Muscle layer of duodenum (tissue), 2 donors: ENCODE measurements around the gene DPYSL5.

Source experiments
- H3K27ac ChIP-seq: one replicate; pipeline ENCODE4 v1.7.0; 2013; ENCODE audit warnings: mild to moderate bottlenecking, low read length
- H3K27me3 ChIP-seq: one replicate; pipeline ENCODE4 v1.7.0; 2013; ENCODE audit warnings: low read depth, mild to moderate bottlenecking, control low read depth, low read length
- H3K36me3 ChIP-seq, 2 donors: one replicate each; pipeline ENCODE4 v1.7.0; 2013; ENCODE audit warnings: low read length in 2 of 2, control low read depth in 1 of 2, mild to moderate bottlenecking in 1 of 2; ENCODE audit not compliant: insufficient read depth in 2 of 2, control insufficient read depth in 1 of 2
- H3K4me1 ChIP-seq, 2 donors: one replicate each; pipeline ENCODE4 v1.7.0; 2013; ENCODE audit warnings: low read length in 2 of 2, mild to moderate bottlenecking in 2 of 2, control low read depth in 1 of 2, moderate library complexity in 1 of 2; ENCODE audit not compliant: insufficient read depth in 2 of 2, control insufficient read depth in 1 of 2
- H3K4me3 ChIP-seq, 2 donors: one replicate each; pipeline ENCODE4 v1.7.0; 2013; ENCODE audit warnings: low read length in 2 of 2, low read depth in 1 of 2, mild to moderate bottlenecking in 1 of 2
- H3K9me3 ChIP-seq, 2 donors: one replicate each; pipeline ENCODE4 v1.7.0; 2013; ENCODE audit warnings: low read length in 2 of 2, control low read depth in 1 of 2, mild to moderate bottlenecking in 1 of 2; ENCODE audit not compliant: control insufficient read depth in 1 of 2
- donor health status: healthy.

The DPYSL5 gene

DNA sequence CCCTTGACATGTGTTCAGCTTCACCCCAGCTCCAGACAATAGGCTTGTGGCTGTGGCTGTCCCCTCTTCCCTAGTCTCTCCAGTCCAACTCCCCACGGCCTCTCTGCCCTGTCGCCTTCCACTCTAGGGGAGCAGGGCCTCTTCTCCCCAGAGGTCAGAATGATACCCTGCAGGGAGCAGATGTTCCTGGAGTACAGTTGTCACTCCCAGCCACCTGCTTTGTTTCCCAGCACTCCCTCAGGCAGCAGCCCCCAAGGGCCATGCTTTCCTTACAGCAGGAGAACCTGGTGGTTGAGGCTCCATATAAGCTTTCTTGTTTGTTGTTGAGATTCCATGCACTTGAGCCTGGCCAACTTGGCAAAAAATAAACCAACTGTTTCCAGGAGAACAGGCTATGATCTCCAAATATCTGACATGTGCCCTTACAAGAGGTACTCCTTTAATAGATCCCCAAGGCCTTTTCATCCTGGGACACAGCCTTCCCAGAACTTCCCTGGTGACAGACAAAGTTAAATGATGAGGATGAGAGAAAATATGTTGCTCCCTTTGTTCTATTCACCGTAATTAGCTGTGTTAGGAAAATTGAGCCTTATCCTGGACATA, 45.1 kb downstream of the DPYSL5 start:
- Histone ChIP-seq H3K27ac (no peak overlapping the region), H3K27me3 (no peaks in the 10 kb centered on the region), H3K4me3 (no peak overlapping the region), H3K36me3 (no peaks in the 10 kb centered on the region), H3K4me1 (no peaks in the 10 kb centered on the region), H3K9me3 (no peaks in the 10 kb centered on the region)

DNA sequence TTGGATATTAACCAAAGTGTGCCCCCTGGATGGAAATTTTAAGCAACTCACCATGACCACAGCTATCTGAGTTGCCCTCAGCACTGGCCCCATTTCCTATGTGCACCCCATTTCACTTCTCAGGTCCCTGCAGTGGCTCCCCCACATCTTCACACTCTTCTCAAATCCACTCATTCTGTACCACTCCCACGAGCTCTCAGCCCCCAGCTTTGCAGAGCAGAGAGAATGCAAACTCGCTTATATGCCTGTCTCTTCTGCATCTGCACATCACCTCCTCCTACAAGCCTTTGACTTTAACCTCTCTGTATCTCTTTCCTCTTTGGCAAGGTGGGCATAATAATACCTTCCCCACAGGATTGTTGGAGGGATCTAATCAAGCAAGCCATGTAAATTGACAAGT, 46.2 kb downstream of the DPYSL5 start:
- Histone ChIP-seq H3K27ac (no peak overlapping the region), H3K36me3 (no peaks in the 10 kb centered on the region), H3K4me3 (no peak overlapping the region), H3K4me1 (no peaks in the 10 kb centered on the region), H3K27me3 (no peaks in the 10 kb centered on the region), H3K9me3 (no peaks in the 10 kb centered on the region)

GRCh38 chr2:26897807-26898479, 50.0 kb downstream of the DPYSL5 start:
- no peaks in the 10 kb centered on the region for H3K36me3 ChIP-seq
- H3K4me3 ChIP-seq, result no peak overlapping the region
- no peaks in the 10 kb centered on the region for H3K9me3 ChIP-seq
- H3K27ac ChIP-seq, result no peak overlapping the region
- H3K4me1 ChIP-seq, result no peaks in the 10 kb centered on the region
- no peaks in the 10 kb centered on the region for H3K27me3 ChIP-seq

DNA sequence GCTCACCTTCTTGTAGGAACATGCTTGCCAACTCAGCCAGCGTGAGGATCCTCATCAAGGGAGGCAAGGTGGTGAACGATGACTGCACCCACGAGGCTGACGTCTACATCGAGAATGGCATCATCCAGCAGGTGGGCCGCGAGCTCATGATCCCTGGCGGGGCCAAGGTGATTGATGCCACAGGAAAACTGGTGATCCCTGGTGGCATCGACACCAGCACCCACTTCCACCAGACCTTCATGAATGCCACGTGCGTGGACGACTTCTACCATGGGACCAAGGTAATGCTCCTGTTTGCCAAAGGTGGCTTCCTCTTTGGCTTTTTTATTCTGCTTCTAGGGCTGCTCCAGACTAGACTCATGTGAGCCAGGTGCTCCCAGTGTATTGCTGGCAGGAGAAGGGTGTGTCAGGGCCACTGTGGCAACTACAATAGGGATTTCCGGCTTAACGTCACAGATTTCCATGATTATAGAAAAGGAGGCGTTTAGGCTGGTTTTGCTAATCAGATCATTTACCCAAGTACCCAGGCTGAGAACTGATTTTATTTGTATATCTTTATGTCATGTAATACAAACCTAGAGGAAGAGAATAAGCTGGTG, 50.6 kb downstream of the DPYSL5 start:
- H3K27ac ChIP-seq, result no peak overlapping the region
- no peaks in the 10 kb centered on the region for H3K27me3 ChIP-seq
- no peaks in the 10 kb centered on the region for H3K36me3 ChIP-seq
- H3K9me3 ChIP-seq, result no peaks in the 10 kb centered on the region
- H3K4me3 ChIP-seq, result no peak overlapping the region
- H3K4me1 ChIP-seq, result no peaks in the 10 kb centered on the region

DNA sequence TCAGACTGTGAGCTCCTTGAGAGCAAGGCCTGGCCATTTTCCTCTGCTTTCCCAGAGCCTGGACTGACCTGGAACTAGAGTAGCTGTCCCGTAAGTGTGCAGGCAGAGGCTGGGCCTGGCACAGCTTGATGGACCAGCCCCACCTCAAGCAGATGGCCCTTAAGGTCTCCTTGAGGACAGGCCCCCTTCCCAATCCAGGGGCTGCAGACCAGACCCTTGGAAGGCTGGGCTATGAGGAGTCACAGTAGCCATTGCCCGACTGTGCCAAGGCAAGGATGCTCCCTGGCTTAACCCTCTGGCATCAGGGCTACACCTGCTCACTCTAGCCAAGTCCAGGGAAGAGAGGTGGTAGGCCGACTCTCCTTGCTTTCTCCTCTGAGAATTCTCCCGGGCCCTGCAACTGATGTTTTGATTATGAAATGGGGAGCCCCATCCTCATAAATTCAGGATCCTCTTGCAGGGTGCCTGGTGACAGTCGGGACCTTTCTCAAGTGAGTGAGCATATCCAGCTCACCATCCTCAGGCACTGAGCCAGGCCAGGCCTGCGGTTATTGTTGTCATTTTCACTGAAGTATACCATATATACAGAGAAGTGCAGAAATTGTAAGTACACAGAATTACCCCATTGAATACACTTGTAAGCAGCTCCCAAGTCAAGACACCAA, 51.7 kb downstream of the DPYSL5 start:
- H3K27me3 ChIP-seq, result no peaks in the 10 kb centered on the region
- no peak overlapping the region for H3K4me3 ChIP-seq
- H3K9me3 ChIP-seq, result no peaks in the 10 kb centered on the region
- no peak overlapping the region for H3K27ac ChIP-seq
- H3K36me3 ChIP-seq, result no peaks in the 10 kb centered on the region
- H3K4me1 ChIP-seq, result no peaks in the 10 kb centered on the region

DNA sequence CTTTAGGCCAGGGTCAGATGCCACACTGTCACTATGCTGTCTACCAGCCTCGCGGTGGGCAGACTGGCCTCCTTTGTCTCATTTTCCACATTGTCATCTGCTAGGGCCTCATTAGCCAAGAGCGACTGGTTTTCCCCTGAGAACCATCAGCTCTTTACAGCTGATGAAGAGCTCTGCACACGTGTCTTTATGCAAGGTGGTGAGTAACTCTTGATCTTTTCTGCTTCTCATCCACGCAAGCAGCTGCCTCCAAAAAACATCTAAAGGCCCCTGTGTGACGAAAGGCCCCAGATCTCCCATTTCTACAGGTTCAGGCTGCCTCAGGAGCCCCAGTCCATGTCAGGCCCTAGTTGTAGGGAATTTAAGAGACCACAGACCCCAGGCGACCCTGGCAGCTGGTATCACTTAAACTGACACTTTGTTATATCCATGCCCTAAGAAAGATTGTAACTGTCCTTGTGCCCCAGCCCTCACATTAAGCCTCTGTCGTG, 52.9 kb downstream of the DPYSL5 start:
- no peak overlapping the region for H3K27ac ChIP-seq
- no peaks in the 10 kb centered on the region for H3K36me3 ChIP-seq
- no peak overlapping the region for H3K4me3 ChIP-seq
- H3K27me3 ChIP-seq, result no peaks in the 10 kb centered on the region
- H3K4me1 ChIP-seq, result no peaks in the 10 kb centered on the region
- no peaks in the 10 kb centered on the region for H3K9me3 ChIP-seq

- Histone ChIP-seq H3K4me1 (no peaks in the 10 kb centered on the region), H3K27ac (no peak overlapping the region), H3K27me3 (no peaks in the 10 kb centered on the region), H3K4me3 (no peak overlapping the region), H3K9me3 (no peaks in the 10 kb centered on the region), H3K36me3 (no peaks in the 10 kb centered on the region)
Observed at GRCh38 chr2:26901326-26902183, 53.6 kb downstream of the DPYSL5 start.

DNA sequence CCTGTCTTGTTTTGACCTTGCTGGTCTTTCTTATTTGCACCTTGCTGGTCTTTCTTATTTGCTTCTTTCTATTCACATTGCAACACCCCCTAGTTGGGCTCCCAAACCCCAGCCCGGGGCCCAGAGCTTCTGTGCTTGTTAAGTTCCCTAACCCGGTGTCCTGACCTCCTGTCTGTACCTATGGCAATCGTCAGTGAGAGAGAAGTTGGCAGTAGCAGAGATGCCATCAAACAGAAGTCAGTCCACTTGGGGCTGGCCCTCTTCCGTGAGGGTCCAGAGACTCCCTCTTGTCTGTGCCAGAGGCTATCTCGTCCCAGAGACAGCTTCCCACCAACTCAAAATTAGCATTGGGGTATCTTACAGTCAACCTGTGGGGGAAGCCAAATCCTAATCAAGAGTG, 55.7 kb downstream of the DPYSL5 start:
- H3K4me1 ChIP-seq, result no peaks in the 10 kb centered on the region
- no peak overlapping the region for H3K4me3 ChIP-seq
- H3K36me3 ChIP-seq, result no peaks in the 10 kb centered on the region
- H3K9me3 ChIP-seq, result no peaks in the 10 kb centered on the region
- no peaks in the 10 kb centered on the region for H3K27me3 ChIP-seq
- no peak overlapping the region for H3K27ac ChIP-seq

DNA sequence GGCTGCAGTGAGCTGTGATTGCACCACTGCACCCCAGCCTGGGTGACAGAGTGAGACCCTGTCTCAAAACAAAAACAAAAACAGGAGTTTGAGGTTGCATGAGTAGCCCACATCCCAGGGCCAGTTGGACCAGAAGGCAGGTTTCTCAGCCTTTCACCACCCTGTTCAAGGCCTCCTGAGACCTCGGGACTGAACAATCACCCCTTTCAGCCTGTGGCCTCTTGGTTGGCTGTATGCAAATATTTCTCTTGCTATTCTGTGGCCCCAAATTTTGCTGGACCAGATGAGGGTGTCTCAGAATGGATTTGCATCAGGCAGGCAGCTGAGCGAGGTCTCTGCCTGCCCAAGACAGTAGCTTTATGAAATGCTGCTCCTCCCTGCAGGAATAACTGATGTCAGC, 56.9 kb downstream of the DPYSL5 start:
- Histone ChIP-seq H3K4me1 (no peaks in the 10 kb centered on the region), H3K27me3 (no peaks in the 10 kb centered on the region), H3K4me3 (no peak overlapping the region), H3K36me3 (no peaks in the 10 kb centered on the region), H3K9me3 (no peaks in the 10 kb centered on the region), H3K27ac (no peak overlapping the region)

DNA sequence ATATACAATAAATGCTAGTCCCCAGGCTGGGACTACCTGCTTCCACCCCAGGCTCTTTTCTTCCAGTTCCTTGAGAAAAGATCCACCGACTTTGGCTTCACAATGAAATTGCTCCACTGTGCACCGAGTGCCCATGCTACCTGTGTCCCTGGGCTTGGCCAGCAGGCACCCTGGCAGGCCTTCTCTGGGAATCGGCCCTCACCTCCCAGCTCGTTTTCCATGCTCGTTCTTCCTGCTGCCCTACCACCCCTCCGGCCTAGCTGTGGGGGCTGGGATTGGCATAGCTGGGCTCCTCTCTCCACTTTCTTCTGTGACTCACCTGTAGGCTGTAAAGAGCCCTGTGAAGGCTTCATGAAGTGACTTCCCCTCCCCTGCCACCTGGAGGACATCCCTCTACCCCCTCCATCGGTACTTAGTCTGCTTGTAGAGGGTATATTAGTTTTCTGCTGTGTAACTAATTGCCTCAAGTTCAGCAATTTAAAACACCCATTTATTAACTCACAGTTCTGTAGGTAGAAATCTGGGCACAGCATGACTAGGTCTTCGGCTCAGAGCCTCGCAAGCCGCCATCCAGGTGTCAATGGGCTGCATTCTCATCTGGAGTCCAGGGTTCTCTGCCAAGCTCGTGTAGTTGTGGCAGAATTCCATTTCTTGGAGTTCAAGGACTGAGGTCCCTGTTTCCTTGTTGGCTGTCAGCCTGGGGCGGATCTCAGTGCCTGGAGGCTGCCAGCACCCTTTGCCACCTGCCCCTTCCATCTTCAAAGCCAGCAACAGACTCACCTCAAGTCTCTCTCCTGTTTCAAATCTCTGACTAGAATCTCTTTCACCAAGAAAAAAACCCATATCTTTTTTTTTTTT, 57.6 kb downstream of the DPYSL5 start:
- Histone ChIP-seq H3K4me3 (no peak overlapping the region), H3K36me3 (no peaks in the 10 kb centered on the region), H3K27ac (no peak overlapping the region), H3K9me3 (no peaks in the 10 kb centered on the region), H3K4me1 (no peaks in the 10 kb centered on the region), H3K27me3 (no peaks in the 10 kb centered on the region)
